Measurements from ENCODE around the gene HOMER2.
"Not testable (repeated sequence)": the region's sequence is repeated elsewhere in the genome, so short reads cannot be mapped to it uniquely, and the experiment has no call there.

The HOMER2 gene

DNA sequence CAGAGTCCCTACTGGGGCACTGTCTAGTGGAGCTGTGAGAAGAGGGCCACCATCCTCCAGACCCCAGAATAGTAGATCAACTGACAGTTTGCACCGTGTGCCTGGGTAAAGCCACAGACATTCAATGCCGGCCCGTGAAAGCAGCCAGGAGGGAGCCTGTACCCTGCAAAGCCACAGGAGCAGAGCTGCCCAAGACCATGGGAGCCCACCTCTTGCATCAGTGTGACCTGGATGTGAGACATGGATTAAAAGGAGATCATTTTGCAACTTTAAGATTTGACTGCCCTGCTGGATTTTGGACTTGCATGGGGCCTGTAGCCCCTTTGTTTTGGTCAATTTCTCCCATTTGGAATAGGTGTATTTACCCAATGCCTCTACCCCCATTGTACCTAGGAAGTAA lies 86.5 kb downstream of the HOMER2 start:
- in situ Hi-C loops (cut with MboI; ENCODE audit: low sequenced_read_pairs) = not testable (repeated sequence)

DNA sequence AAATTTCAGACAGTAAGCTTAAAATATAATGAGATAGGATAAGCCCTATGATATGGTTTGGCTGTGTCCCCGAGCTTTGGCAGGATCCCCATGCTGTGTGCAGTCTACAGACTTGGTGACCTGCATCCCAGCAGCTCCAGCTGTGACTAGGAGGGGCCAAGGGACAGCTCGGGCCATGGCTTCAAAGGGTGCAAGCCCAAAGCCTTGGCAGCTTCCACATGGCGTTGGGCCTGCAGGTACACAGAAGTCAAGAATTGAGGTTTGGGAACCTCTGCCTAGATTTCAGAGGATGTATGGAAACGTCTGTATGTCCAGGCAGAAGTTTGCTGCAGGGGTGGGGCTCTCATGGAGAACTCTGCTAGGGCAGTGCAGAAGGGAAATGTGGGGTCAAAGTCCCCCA lies 86.9 kb downstream of the HOMER2 start:
- in situ Hi-C loops (cut with MboI; ENCODE audit: low sequenced_read_pairs) = not testable (repeated sequence)

DNA sequence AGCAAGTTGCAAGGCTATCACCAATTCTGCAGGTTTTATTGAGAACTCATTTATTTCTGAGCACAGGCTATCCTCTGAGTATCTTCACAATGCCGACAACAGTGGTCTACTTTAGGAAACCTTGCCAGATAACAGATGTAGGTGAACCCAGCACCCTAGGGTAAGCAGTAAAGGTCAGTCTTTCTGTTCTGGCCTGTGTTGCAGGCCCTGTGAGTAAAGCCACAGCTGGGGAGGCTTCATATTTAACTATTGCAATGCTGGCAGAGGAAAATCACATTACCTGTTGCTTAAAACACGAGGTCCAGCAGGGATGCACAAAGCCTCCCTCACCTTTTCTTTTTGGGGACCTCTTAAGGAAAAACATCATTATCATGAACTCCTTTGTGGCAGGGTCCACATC lies 87.6 kb downstream of the HOMER2 start:
- in situ Hi-C loops (cut with MboI; ENCODE audit: low sequenced_read_pairs) = no loop called here

DNA sequence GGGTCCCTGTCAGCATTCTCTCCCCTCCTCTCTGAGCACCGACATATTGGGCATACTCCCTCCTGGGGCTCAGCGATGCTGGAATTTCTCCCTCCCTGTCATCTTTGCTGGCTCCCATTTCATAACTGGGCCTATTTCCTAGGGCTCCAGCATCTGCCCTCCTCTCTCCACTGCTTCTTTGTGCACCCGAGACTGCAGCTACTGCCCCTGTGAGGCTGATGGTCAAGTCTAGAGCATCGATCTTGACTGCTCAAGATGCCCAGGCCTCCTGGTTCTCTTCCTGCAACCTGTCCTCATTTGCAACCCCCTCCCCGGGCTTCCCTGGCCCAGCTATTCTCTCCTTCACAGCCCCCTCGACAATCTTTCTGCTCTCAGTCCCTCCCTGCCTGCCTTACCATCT lies 89.6 kb downstream of the HOMER2 start:
- in situ Hi-C loops (cut with MboI; ENCODE audit: low sequenced_read_pairs) = no loop called here

DNA sequence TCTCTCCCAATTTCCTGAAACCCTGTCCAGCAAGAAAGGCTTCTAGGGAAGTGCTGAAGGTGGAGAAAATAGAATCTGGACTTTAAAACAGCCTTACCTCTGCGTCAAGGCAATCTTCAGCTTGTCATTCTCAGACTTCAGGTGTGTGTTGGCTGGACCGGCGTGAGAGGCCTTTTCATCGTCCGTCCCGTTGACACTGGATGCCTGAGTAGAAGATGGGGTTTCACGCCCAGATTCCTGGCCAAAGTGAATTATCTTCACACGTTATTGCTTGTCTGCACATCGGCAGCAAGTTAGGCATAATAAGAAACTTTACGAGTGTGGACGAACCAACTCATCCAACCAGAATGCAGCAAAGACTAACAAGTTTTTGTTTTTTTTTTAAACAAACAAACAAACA lies 93.6 kb downstream of the HOMER2 start:
- in situ Hi-C loops (cut with MboI; ENCODE audit: low sequenced_read_pairs) = no loop called here

DNA sequence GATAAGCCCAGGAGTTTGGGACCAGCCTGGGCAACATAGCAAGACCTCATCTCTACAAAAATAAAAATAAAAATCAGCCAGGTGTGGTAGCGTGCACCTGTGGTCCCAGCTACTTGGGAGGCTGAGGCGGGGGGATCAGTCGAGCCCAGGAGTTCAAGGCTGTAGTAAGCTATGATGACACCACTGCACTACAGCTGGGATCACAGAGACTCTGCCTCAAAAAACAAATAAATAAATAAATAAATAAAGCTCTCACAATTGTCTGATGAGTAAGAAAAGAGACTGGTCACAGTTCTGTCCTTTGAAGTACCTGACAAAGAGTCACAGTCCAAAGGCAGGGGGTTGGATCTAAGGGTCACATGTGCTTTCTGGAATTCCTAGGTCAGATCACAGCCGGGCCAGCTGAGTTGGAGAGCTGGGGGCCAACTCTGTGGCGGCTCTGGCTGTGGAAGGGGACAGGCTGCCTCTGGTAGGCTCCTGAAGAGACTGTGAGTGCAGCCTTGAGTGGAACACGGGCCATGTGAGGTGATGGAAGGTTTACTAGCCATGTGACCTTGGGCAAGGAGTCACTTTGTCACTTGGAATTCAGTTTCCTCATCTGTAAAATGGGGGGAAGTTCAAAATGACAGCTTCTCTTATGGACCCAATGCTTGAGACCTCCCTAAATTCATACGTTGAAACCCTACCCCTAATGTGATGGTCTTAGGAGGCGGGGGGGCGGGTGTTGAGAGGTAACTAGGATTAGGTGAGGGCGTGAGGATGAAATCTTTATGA lies 95.9 kb downstream of the HOMER2 start:
- in situ Hi-C loops (cut with MboI; ENCODE audit: low sequenced_read_pairs) = no loop called here

DNA sequence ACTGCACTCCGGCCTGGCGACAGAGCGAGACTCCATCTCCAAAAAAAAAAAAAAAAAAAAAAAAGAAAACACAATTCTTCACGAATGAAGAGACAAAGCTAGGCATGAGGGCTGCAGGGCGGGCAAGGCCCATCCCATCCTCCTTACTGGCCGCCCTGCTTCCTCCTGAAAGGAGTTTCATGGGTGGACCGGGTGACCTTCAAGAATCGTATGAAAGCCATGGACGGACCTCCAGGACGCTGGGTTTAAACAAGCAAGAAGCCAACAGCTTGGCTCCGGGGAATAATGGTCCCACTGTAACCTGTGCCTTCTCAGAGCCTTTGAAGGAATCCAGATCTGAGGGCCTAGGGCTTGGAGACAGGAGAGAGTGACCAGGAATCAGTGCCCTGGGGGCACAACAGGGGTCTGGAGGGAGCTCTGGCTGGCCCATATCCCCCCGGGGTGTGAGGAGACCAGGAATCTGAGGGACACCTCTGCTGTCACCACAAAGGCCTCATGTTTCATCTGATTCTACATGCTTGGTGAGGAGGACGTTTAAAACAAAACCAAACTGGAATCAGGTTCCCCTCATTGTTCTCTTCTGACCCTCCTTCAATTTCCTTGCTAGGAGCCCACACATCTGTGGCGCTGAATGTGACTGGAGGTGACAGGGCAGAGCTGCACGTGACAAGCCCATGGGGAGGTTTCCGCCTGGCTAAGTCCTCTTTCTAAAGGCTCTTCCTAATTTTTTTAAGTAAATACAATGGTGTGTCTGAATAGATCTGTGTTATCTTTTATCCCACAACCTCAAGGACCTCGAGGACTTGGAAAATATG lies 97.0 kb downstream of the HOMER2 start:
- in situ Hi-C loops (cut with MboI; ENCODE audit: low sequenced_read_pairs) = no loop called here

DNA sequence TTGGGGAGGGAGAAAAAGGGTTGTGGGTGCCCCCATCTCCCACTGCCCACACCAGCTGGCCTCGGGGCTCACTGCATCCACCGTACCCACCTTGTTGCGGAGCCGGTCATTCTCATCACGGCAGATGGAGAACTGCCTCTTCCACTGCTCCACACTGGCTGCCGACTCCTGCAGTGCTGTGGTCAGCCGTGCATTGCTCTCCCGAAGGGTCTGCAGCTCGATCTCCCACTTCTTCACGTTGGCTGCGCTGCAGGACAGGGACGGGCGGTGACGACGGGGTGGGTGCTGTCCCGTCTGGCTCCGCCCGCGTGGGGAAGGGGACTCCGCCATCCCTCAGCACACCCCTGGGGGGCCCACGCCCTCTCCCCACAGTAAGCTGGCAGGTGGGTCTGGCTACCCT lies 98.0 kb downstream of the HOMER2 start:
- in situ Hi-C loops (cut with MboI; ENCODE audit: low sequenced_read_pairs) = no loop called here

DNA sequence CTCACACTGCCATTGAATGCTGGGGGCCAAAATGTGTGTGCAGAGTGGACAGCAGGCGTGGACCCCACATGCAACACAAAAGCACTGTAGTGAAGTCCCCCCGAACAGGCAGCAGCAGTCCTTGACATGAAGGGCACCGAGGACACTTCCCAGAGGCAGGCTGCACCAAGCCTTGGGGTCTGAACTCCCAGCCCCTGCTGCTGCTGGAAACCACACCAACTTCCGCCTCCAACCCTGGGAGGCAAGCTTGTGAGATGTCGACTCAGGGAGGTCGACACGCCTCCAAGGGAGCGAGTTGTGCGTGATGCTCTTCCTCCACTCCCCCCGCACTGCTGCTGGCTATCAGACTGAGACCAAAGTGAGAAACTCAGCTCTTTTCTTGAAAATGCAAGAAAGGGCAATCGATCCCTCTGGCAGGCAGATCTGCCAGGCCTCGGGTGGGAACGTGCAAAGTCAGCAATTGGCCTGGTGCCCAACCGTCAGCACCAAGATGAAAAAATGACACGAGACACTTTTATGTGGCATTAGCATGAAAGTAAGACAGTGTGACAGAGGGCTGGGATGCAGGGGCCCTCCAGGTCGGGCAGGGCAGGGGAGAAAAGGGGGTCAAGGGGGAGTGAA lies 99.5 kb downstream of the HOMER2 start:
- in situ Hi-C loops (cut with MboI; ENCODE audit: low sequenced_read_pairs) = no loop called here

DNA sequence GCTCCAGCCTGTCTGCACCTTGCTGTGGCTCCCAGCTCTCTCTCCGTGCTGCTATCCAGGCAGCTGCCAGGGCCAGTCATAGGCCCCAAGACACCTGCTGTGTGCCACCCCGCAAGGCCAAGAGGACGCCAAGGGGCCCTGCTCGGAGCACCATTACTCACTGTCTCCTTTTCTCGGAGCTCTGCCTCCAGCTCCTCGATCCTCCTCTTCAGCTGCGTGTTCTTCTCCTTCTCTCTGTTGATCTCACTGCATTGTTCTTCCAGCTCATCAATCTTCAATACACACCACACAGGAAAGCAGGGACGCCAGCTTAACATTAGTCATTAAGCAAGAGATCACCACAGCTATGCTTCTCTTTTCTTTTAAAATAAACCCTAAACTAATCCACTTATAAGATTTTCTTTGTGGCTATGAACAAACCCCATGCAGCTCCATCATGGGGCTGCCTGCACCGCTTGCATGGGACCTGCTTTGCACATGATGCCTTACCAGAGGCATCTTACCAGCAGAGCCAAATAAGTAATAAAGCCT lies 100.5 kb downstream of the HOMER2 start:
- in situ Hi-C loops (cut with MboI; ENCODE audit: low sequenced_read_pairs) = no loop called here

DNA sequence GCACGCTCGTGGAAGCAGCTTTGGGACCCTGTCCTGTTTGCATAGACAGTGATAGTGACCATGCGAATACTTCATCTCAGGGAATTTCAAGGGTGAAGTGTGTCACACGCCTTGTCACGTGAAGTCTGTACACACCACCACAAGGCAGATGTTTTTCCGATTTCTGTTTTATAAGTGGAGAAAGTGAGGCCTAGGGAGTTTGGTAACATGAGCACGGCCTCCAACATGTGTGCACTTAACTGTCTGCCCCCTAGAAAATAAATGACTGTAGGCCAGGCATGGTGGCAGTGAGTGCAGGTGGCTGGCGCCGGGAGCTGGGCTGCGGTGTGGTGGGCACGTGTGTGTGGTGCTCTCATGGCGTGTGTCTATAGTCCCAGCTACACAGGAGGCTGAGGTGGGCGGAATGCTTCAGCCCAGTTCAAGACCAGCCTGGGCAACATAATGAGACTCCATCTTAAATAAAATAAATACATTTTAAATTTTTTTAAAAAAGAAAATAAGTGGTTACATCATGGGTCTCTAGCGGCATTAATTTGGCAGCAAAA lies 101.1 kb downstream of the HOMER2 start:
- in situ Hi-C loops (cut with MboI; ENCODE audit: low sequenced_read_pairs) = no loop called here

DNA sequence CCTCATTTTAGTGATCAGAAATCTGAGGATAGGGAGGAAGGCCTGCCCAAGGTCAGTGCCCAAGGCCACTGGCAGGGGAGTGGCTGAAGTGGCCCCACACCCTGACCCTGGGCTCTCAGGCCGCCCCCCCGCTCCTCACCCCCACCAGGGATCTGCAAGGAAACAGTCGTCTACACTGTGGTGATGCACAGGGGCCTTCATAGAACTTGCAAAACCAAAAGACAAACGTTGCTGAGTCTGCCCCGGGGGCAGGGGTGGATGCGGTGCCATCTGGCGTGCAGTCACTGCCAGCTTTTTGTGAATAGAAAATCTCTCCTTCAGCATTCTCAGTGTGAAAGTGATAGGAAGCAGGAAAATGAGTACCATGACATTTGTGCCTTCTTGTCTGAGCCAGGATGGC lies 101.8 kb downstream of the HOMER2 start:
- in situ Hi-C loops (cut with MboI; ENCODE audit: low sequenced_read_pairs) = no loop called here

DNA sequence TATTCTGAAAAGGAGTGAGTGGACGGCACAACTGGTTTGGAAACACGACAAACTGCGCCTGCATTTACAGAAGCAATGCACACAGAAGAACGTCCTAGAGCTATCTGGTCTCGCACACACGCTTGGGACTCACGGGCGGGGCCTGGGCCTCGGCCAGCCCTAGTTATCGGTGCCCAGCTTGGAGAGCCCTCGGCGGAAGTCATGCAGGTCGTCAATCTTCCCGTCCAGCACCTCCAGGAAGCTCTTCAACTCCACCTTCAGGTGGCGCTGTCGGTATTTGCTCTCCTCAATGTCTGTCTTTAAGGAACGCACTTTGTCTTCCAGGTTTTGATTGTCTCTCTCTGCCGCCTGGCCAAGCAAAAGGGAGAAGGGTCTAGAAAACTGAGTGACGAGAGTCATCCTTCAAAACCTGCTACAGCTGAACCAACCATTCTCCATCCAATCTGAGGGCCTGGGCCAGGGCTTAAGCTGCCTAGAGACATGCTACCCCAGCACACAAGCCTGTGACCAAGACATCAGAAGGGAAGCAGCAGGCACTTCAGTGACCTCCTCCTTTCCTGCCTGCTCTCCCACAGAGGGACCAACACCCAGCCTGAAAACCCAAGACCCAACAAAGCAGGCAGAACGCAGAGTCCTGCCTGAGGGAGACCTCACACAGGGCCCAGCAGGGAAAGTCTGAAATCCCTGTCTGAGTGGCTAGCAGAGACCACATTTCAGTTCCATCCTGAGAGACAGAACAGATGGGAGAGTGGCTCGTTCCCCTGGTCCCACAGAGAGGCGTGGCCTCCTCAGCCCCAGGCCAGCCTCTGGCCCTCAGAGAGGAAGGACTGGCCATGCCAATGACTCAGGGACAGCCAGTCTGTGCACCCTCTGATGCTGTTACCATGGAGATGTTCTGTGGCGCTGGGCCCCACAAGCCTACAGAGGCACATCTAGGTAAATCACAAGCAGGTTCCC lies 102.7 kb downstream of the HOMER2 start:
- in situ Hi-C loops (cut with MboI; ENCODE audit: low sequenced_read_pairs) = loop anchor here (25.0 kb wide), 1 partner anchor 313 kb away; the partner anchor contains the start of gene RPS17

DNA sequence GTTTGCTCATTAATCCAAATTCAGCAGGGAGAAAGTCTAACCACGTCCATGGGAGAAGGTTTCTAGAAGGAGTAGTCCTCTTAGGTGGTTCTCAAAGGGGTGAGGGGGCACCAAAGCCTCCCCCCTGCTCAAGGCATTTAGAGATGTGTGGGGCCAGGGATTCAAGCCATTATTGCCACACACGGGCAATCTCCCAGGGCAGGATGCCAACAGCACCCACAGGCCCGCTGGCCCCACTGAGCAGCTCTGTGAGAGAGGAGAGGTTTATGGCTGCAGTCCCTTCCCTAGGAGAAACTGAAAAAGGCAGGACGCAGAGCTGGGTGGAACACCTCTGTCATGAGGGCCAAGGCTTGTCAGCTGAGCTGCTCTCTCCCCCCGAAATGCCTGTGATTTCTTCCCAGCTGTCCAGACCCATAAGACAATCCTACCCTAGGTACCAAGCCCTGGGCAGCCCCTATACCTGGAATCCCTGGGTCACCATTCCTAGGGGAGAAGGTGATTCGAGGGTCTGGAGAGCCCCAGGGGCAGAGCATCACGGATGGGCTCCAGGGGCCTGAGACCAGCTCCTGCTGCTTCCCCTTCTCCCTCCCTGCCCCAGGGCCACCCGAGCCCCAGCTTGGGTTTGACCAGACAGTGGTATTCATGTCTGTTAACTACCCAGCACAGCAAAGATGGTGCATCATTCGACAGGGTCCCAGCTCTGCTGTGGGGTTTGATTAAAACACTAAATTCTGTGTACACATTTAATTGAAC lies 104.1 kb downstream of the HOMER2 start:
- in situ Hi-C loops (cut with MboI; ENCODE audit: low sequenced_read_pairs) = loop anchor here (25.0 kb wide), 1 partner anchor 311 kb away; the partner anchor contains the start of gene RPS17

DNA sequence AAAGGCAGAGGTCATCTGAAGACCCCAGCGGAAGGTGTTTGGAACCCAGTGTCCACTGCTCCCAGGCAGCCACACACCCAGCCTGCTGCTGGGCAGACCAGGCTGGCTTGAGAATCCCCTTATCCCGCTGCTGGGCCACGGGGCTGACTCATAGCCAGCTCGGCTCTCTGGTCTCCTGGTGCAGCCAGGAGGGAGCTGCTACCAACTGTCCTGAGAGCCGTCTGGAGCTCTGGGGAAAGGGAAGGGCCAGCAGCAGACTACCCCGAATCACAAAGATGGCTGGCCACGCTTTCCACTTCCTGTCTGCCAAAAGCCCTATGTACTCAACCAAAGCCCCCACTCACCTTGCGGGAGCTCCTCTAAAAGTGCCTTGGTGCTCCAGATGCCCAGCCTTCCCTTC lies 104.8 kb downstream of the HOMER2 start:
- in situ Hi-C loops (cut with MboI; ENCODE audit: low sequenced_read_pairs) = loop anchor here (25.0 kb wide), 1 partner anchor 310 kb away; the partner anchor contains the start of gene RPS17

DNA sequence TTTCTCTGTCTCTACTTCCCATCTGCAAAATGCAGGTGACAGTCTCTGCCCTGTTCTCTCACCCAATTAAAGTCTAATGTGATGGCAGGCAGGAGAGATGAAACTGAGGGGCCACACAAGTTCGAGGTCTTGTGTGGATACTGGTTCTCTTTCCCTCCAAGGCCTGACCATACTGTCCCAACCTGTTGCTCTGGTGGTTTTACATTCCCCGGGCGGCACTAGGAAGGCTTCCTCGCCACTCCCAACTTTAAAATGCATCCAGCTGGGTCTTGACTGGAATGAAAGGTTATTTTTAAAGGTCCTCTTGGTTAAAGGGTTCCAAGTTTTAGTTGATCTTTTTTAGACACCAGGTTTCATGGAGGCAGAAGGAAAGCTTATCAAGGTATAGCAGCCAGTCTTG lies 105.9 kb downstream of the HOMER2 start:
- in situ Hi-C loops (cut with MboI; ENCODE audit: low sequenced_read_pairs) = loop anchor here (25.0 kb wide), 1 partner anchor 309 kb away; the partner anchor contains the start of gene RPS17

DNA sequence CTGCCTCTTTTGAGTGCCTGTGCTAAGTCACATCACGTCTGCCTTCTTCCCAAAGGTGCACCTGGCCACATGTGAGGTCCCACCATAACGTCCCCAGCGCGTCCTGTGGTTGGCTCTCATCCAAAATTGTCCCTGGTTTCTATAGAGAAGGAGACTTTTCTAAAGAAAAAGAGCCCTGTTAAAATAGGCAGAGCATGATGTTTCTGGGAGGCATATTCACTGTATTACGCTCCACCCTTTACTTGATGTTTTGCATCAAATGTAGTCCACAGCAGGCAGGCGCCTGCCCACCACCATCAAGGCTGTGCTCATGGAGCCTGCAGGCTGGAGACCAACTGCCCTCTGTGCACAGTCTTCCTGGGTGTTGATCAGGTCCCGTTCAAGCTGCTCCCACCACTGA lies 106.8 kb downstream of the HOMER2 start:
- in situ Hi-C loops (cut with MboI; ENCODE audit: low sequenced_read_pairs) = loop anchor here (25.0 kb wide), 1 partner anchor 308 kb away; the partner anchor contains the start of gene RPS17

DNA sequence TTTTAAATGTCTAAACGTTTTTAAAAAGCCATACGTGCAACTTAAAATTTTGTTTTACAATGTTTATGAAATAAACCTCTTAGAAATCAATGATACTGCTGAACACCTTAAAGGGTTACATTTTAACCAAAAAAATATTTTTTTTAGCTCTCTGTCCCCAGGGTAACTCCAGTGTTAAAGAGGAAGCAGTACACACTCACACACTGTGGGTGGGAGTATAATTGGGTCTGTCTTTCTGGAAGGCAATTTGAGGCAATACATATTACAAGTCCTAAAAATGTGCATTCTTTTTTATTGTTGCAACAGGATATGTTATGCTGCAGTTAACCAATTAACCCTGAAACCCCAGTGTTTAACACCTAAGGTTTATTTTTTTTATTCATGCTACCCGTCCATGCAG lies 109.0 kb downstream of the HOMER2 start:
- in situ Hi-C loops (cut with MboI; ENCODE audit: low sequenced_read_pairs) = loop anchor here (25.0 kb wide), 1 partner anchor 306 kb away; the partner anchor contains the start of gene RPS17

DNA sequence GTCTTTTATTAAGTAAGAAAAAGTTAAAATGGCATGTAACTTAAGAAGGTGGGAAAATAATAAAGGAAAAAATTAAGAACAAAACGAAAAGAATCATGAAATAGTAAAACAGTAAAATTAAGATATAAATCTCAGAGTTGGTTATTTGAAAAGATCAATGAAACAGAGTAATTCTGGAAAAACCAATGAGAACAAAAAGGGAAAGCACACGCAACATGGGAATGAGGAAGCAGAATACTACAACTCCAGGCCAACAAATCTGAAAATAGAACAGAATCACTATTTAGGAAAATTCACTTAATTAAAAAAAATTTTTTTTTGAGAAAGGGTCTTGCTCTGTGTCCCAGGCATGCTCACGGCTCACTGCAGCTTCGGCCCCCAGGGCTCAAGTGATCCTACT lies 112.4 kb downstream of the HOMER2 start:
- in situ Hi-C loops (cut with MboI; ENCODE audit: low sequenced_read_pairs) = loop anchor here (25.0 kb wide), 1 partner anchor 303 kb away; the partner anchor contains the start of gene RPS17
